Liver (tissue), 9 donors: Measurements from ENCODE around the gene FOXL2NB. TPM values are rescaled to one million over a fixed set of nuclear protein-coding genes. Genes with fewer than 3 reads are reported as not detected.
A peak's percentile ranks its signal among the peaks of the same experiment; 100 is the strongest.

ENCODE experiments used
- DNase-seq: peaks from one replicate; pipeline ENCODE4 v3.0.0-alpha.2; 2017; ENCODE audit warnings: low spot score
- H3K27ac ChIP-seq, 2 donors: one replicate each; pipeline ENCODE4 v1.7.0; 2013; ENCODE audit warnings: inconsistent platforms in 2 of 2, low read length in 2 of 2, control low read depth in 1 of 2, low read depth in 1 of 2, mild to moderate bottlenecking in 1 of 2
- H3K27me3 ChIP-seq, 4 donors: one replicate each; pipeline versions ENCODE4 v1.6.1 to v1.7.0; 2013; ENCODE audit warnings: low read length in 3 of 4, inconsistent platforms in 1 of 4, mild to moderate bottlenecking in 1 of 4, moderate library complexity in 1 of 4; ENCODE audit not compliant: control insufficient read depth in 4 of 4, insufficient read depth in 4 of 4
- H3K36me3 ChIP-seq, 4 donors: one replicate each; pipeline versions ENCODE4 v1.6.1 to v1.7.0; 2013; ENCODE audit warnings: low read length in 3 of 4, mild to moderate bottlenecking in 3 of 4, low read depth in 1 of 4, moderate library complexity in 1 of 4; ENCODE audit not compliant: control insufficient read depth in 4 of 4, insufficient read depth in 3 of 4
- H3K4me1 ChIP-seq, 4 donors: one replicate each; pipeline versions ENCODE4 v1.6.1 to v1.7.0; 2013; ENCODE audit warnings: low read length in 3 of 4, mild to moderate bottlenecking in 3 of 4, moderate library complexity in 1 of 4; ENCODE audit not compliant: control insufficient read depth in 4 of 4, insufficient read depth in 4 of 4
- H3K4me3 ChIP-seq, 3 donors: one replicate each; pipeline versions ENCODE4 v1.6.1 to v1.7.0; 2013; ENCODE audit warnings: low read length in 3 of 3, control low read depth in 1 of 3, low read depth in 1 of 3, mild to moderate bottlenecking in 1 of 3
- H3K9ac ChIP-seq, 2 donors: one replicate each; pipeline ENCODE4 v1.7.0; 2013; ENCODE audit warnings: low read length in 2 of 2, mild to moderate bottlenecking in 2 of 2, moderate library complexity in 2 of 2, control low read depth in 1 of 2, low read depth in 1 of 2
- H3K9me3 ChIP-seq, 4 donors: one replicate each; pipeline versions ENCODE4 v1.6.1 to v1.7.0; 2013; ENCODE audit warnings: low read length in 3 of 4; ENCODE audit not compliant: control insufficient read depth in 4 of 4
- ATF3 ChIP-seq: IDR thresholded peaks from 2 replicates; pipeline ENCODE4 v1.6.1; 2016; ENCODE audit warnings: antibody characterized with exemption
- CTCF ChIP-seq: fragments of 150-350 bp; IDR thresholded peaks from 2 replicates; pipeline ENCODE4 v1.5.1; 2017; ENCODE audit warnings: improper control_type of control experiment, low read depth, low read length; ENCODE audit not compliant: missing input control
- FOXA1 ChIP-seq: IDR thresholded peaks from 2 replicates; pipeline ENCODE4 v1.6.1; 2016; ENCODE audit warnings: antibody characterized with exemption
- FOXA2 ChIP-seq: IDR thresholded peaks from 2 replicates; pipeline ENCODE4 v1.6.1; 2016; ENCODE audit warnings: antibody characterized with exemption
- GABPA ChIP-seq, 2 donors: IDR thresholded peaks in 1 of 2; conservative IDR thresholded peaks in 1 of 2; 2 replicates each; pipeline ENCODE4 v1.6.1; 2016; ENCODE audit warnings: antibody characterized with exemption in 2 of 2, mild to moderate bottlenecking in 1 of 2, moderate library complexity in 1 of 2
- HNF4A ChIP-seq, 2 donors: conservative IDR thresholded peaks; 2 replicates each; pipeline ENCODE4 v1.6.1; 2016; ENCODE audit warnings: antibody characterized with exemption in 2 of 2, mild to moderate bottlenecking in 2 of 2
- HNF4G ChIP-seq: IDR thresholded peaks from 2 replicates; pipeline ENCODE4 v1.6.1; 2016; ENCODE audit warnings: antibody characterized with exemption
- JUND ChIP-seq, 2 donors: IDR thresholded peaks; 2 replicates each; pipeline ENCODE4 v1.6.1; 2016; ENCODE audit warnings: antibody characterized with exemption in 2 of 2
- MAX ChIP-seq: IDR thresholded peaks from 2 replicates; pipeline ENCODE4 v1.6.1; 2016; ENCODE audit warnings: antibody characterized with exemption
- RAD21 ChIP-seq, 2 donors: IDR thresholded peaks; 2 replicates each; pipeline ENCODE4 v1.6.1; 2016; ENCODE audit warnings: antibody characterized with exemption in 2 of 2, mild to moderate bottlenecking in 2 of 2
- REST ChIP-seq: IDR thresholded peaks from 2 replicates; pipeline ENCODE4 v1.6.1; 2016; ENCODE audit warnings: antibody characterized with exemption, mild to moderate bottlenecking
- TAF1 ChIP-seq: conservative IDR thresholded peaks from 2 replicates; pipeline ENCODE4 v1.6.1; 2016; ENCODE audit warnings: antibody characterized with exemption, mild to moderate bottlenecking
- ZBTB33 ChIP-seq: IDR thresholded peaks from 2 replicates; pipeline ENCODE4 v1.6.1; 2016; ENCODE audit warnings: antibody characterized with exemption
- WGBS: extraction: QIAGEN DNeasy Blood & Tissue Kit; methylation state at CpG from one replicate; pipeline ENCODE4 v1.1.7; 2013; 5-methylcytosine and 5-hydroxymethylcytosine counted together
- polyA plus RNA-seq, 2 donors: library from polyadenylated mRNA; stranded (reverse) in 1 of 2; unstranded in 1 of 2; fragments of 200-250 nt in 1 of 2; fragments of >200 nt in 1 of 2; fragmentation: Nextera tagmentation in 1 of 2; extraction: Ambion mirVana in 1 of 2; gene quantifications; one replicate each; pipeline versions ENCODE4 v1.2.1 to v1.2.3, GENCODE V29; 2013 to 2015
- total RNA-seq, 2 donors: library from RNA; depleted of rRNA; stranded (reverse); fragments of >200 nt; gene quantifications; one replicate each; pipeline ENCODE4 v1.2.3, GENCODE V29; 2014
- donor health status: healthy.
- donor health status: healthy.
- donor health status: healthy.
- donor health status: healthy.
- donor health status: healthy.

FOXL2NB gene
- total and polyA plus RNA-seq, 4 donors, result not detected

GRCh38 chr3:138960417-138960852, 13.4 kb downstream of the FOXL2NB start:
- Histone ChIP-seq H3K4me3 (peak overlapping the region in 1 of 3 donors; percentile 13), H3K27me3 (peaks cover 0 to 16% (median 4%) of the 10 kb centered on the region in 4 donors), H3K9ac (no peak overlapping the region), H3K27ac (no peak overlapping the region), H3K4me1 (peaks cover 0 to 3% (median 1%) of the 10 kb centered on the region in 4 donors), H3K36me3 (no peaks in the 10 kb centered on the region), H3K9me3 (no peaks in the 10 kb centered on the region)
- TF ChIP-seq REST, result no peak
- TF ChIP-seq HNF4G, result no peak
- TF ChIP-seq RAD21 (IDR thresholded peaks at IDR 0.05), result no peak
- no peak for TF ChIP-seq TAF1
- TF ChIP-seq GABPA (IDR thresholded peaks at IDR 0.05 in 1 of 2, conservative IDR thresholded peaks at IDR 0.05 in 1 of 2), result no peak
- no peak for TF ChIP-seq ATF3
- DNase-seq, result no peak
- 10% methylated on average over 36 of the region's 36 CpGs for WGBS

- Histone ChIP-seq H3K9me3 (no peaks in the 10 kb centered on the region), H3K4me1 (peaks cover 0 to 3% (median 1%) of the 10 kb centered on the region in 4 donors), H3K36me3 (no peaks in the 10 kb centered on the region), H3K27me3 (peaks cover 0 to 8% (median 4%) of the 10 kb centered on the region in 4 donors), H3K4me3 (no peak overlapping the region), H3K9ac (no peak overlapping the region), H3K27ac (no peak overlapping the region)
- 63% methylated on average over 8 of the region's 8 CpGs for WGBS
- no peak for DNase-seq
- TF ChIP-seq HNF4A (conservative IDR thresholded peaks at IDR 0.05) (no peak), TAF1 (no peak), REST (no peak), FOXA2 (no peak), FOXA1 (no peak), MAX (no peak), JUND (IDR thresholded peaks at IDR 0.05) (no peak), ZBTB33 (no peak), GABPA (IDR thresholded peaks at IDR 0.05 in 1 of 2, conservative IDR thresholded peaks at IDR 0.05 in 1 of 2) (no peak), HNF4G (no peak), CTCF (no peak), ATF3 (no peak)
Observed at GRCh38 chr3:138962854-138963560, 16.0 kb downstream of the FOXL2NB start.
